H1 (cell line): ENCODE measurements around the gene SHISA8. TPM values are rescaled to one million over a fixed set of nuclear protein-coding genes. Genes with fewer than 3 reads are reported as not detected.

Experiments used
- CTCF ChIA-PET: fragments of 300-600 bp; sonication (Branson Sonifier 250); formaldehyde crosslinking; loops from one replicate; lab custom pipeline; 2021; ENCODE audit not compliant: partially characterized antibody; lab: Charles Lee
- POLR2A ChIA-PET: fragments of 300-600 bp; sonication (Branson Sonifier 250); formaldehyde crosslinking; loops from one replicate; lab custom pipeline; 2021; ENCODE audit warnings: inconsistent platforms; ENCODE audit not compliant: partially characterized antibody; lab: Charles Lee
- DNase-seq, 2 experiments: peaks; one replicate each; pipeline versions ENCODE4 v3.0.0 to v3.0.0-alpha.2; 2010 to 2022; ENCODE audit warnings: low spot score in 2 of 2, low read depth in 1 of 2, mixed read lengths in 1 of 2
- FAIRE-seq: peaks from 2 replicates; lab custom pipeline; 2011; peaks lifted over from hg19 to GRCh38; lab: Jason Lieb, UNC
- H2AFZ ChIP-seq: 2 replicates; pipeline ENCODE4 v1.8.1; 2012; ENCODE audit warnings: low read length, inconsistent platforms
- H2AK5ac ChIP-seq: 2 replicates; pipeline ENCODE4 v1.6.1; 2013; ENCODE audit warnings: low read depth, low read length
- H2BK120ac ChIP-seq: replicated peaks from 2 replicates; pipeline ENCODE3; 2013; ENCODE audit warnings: low read depth, low read length, inconsistent platforms
- H2BK12ac ChIP-seq: 2 replicates; pipeline ENCODE4 v1.6.1; 2013; ENCODE audit warnings: low read depth, low read length
- H2BK15ac ChIP-seq: 2 replicates; pipeline ENCODE4 v1.6.1; 2013; ENCODE audit warnings: low read length
- H2BK20ac ChIP-seq: 2 replicates; pipeline ENCODE4 v1.6.1; 2013; ENCODE audit warnings: low read length
- H2BK5ac ChIP-seq: 2 replicates; pipeline ENCODE4 v1.6.1; 2013; ENCODE audit warnings: low read depth, low read length
- H3K14ac ChIP-seq: 2 replicates; pipeline ENCODE4 v1.6.1; 2013; ENCODE audit warnings: inconsistent platforms; ENCODE audit not compliant: insufficient read length
- H3K18ac ChIP-seq: 2 replicates; pipeline ENCODE4 v1.6.1; 2013; ENCODE audit warnings: low read length; ENCODE audit errors: extremely low read depth
- H3K23ac ChIP-seq: 2 replicates; pipeline ENCODE4 v1.6.1; 2013; ENCODE audit warnings: inconsistent platforms; ENCODE audit not compliant: insufficient read length
- H3K23me2 ChIP-seq: 2 replicates; pipeline ENCODE4 v1.6.1; 2013; ENCODE audit warnings: low read depth, low read length
- H3K27ac ChIP-seq: 2 replicates; pipeline ENCODE4 v1.6.1; 2011; ENCODE audit warnings: low read depth, low read length, inconsistent platforms
- H3K27me3 ChIP-seq, 4 experiments: replicated peaks in 1 of 4; 1 replicate in 1 of 4; 2 replicates in 3 of 4; pipeline versions ENCODE4 v1.6.1 to v1.8.1; 2011 to 2013; ENCODE audit warnings: low read length in 3 of 4, mild to moderate bottlenecking in 3 of 4, inconsistent platforms in 2 of 4, mixed read lengths in 2 of 4, moderate library complexity in 1 of 4; ENCODE audit not compliant: control insufficient read depth in 3 of 4, insufficient read depth in 3 of 4; ENCODE audit errors: extremely low read depth in 1 of 4
- H3K36me3 ChIP-seq, 4 experiments: 2 replicates each; pipeline versions ENCODE4 v1.6.1 to v1.8.1; 2011 to 2013; ENCODE audit warnings: mild to moderate bottlenecking in 4 of 4, low read length in 3 of 4, moderate library complexity in 2 of 4, control low read depth in 1 of 4, inconsistent platforms in 1 of 4; ENCODE audit not compliant: insufficient read depth in 4 of 4, control insufficient read depth in 2 of 4
- H3K4ac ChIP-seq: replicated peaks from 2 replicates; pipeline ENCODE3; 2013; ENCODE audit warnings: low read length, low read depth, mixed read lengths, inconsistent platforms; ENCODE audit not compliant: insufficient read length
- H3K4me1 ChIP-seq, 4 experiments: replicated peaks in 1 of 4; 1 replicate in 1 of 4; 2 replicates in 3 of 4; pipeline versions ENCODE4 v1.6.1 to v1.8.1; 2011 to 2013; ENCODE audit warnings: low read length in 3 of 4, inconsistent platforms in 2 of 4, mixed read lengths in 1 of 4; ENCODE audit not compliant: insufficient read depth in 4 of 4, control insufficient read depth in 3 of 4
- H3K4me2 ChIP-seq, 2 experiments: 2 replicates each; pipeline versions ENCODE4 v1.6.1 to v1.8.1; 2011 to 2013; ENCODE audit warnings: low read depth in 2 of 2, low read length in 2 of 2, control low read depth in 1 of 2, inconsistent platforms in 1 of 2, mild to moderate bottlenecking in 1 of 2; ENCODE audit not compliant: insufficient read depth in 1 of 2
- H3K4me3 ChIP-seq, 4 experiments: fragments of 200-600, 300-600 bp in 1 of 4; sonication (generic), shearing (Covaris generic), sonication (Bioruptor Twin) in 1 of 4; 2 replicates each; pipeline versions ENCODE4 v1.5.1 to v1.8.1; 2011 to 2016; ENCODE audit warnings: low read length in 4 of 4, low read depth in 3 of 4, control low read depth in 2 of 4, inconsistent platforms in 2 of 4, mild to moderate bottlenecking in 2 of 4, mixed read lengths in 1 of 4, moderate library complexity in 1 of 4; ENCODE audit not compliant: insufficient read depth in 2 of 4; ENCODE audit errors: extremely low read depth in 1 of 4
- H3K56ac ChIP-seq: replicated peaks from 2 replicates; pipeline ENCODE3; 2013; ENCODE audit warnings: low read depth, mild to moderate bottlenecking, mixed read lengths, low read length, inconsistent platforms; ENCODE audit not compliant: insufficient read length
- H3K79me1 ChIP-seq: 2 replicates; pipeline ENCODE4 v1.6.1; 2013; ENCODE audit warnings: low read depth, low read length, control low read depth
- H3K79me2 ChIP-seq, 2 experiments: 2 replicates each; pipeline versions ENCODE4 v1.6.1 to v1.8.1; 2012 to 2013; ENCODE audit warnings: low read length in 2 of 2, mild to moderate bottlenecking in 2 of 2, inconsistent platforms in 1 of 2; ENCODE audit not compliant: insufficient read depth in 2 of 2, control insufficient read depth in 1 of 2
- H3K9ac ChIP-seq, 4 experiments: replicated peaks in 1 of 4; 1 replicate in 1 of 4; 2 replicates in 3 of 4; pipeline versions ENCODE4 v1.6.1 to v1.8.1; 2011 to 2013; ENCODE audit warnings: low read depth in 3 of 4, low read length in 3 of 4, control low read depth in 2 of 4, mild to moderate bottlenecking in 2 of 4, moderate library complexity in 2 of 4, inconsistent platforms in 1 of 4; ENCODE audit errors: extremely low read depth in 1 of 4
- H3K9me3 ChIP-seq, 2 experiments: 2 replicates each; pipeline versions ENCODE4 v1.6.1 to v1.8.1; 2012 to 2013; ENCODE audit warnings: mild to moderate bottlenecking in 2 of 2, moderate library complexity in 2 of 2, control low read depth in 1 of 2, inconsistent platforms in 1 of 2, low read depth in 1 of 2, low read length in 1 of 2, mixed read lengths in 1 of 2; ENCODE audit not compliant: insufficient read depth in 2 of 2
- H4K20me1 ChIP-seq, 2 experiments: replicated peaks in 1 of 2; 2 replicates each; pipeline versions ENCODE3 to v1.8.1; 2011 to 2013; ENCODE audit warnings: inconsistent platforms in 2 of 2, low read length in 2 of 2, mild to moderate bottlenecking in 1 of 2; ENCODE audit not compliant: insufficient read depth in 2 of 2, control insufficient read depth in 1 of 2
- H4K5ac ChIP-seq: 2 replicates; pipeline ENCODE4 v1.6.1; 2013; ENCODE audit warnings: low read length, low read depth, mixed read lengths, inconsistent platforms; ENCODE audit not compliant: insufficient read length
- H4K8ac ChIP-seq: 2 replicates; pipeline ENCODE4 v1.8.0; 2013; ENCODE audit warnings: mild to moderate bottlenecking, moderate library complexity, low read length, inconsistent platforms; ENCODE audit not compliant: insufficient read depth; ENCODE audit errors: extremely low read depth
- H4K91ac ChIP-seq: replicated peaks from 2 replicates; pipeline ENCODE3; 2013; ENCODE audit warnings: low read length, mixed read lengths, inconsistent platforms; ENCODE audit not compliant: insufficient read length
- HDAC6 ChIP-seq: IDR thresholded peaks from one replicate; pipeline ENCODE4 v1.7.1; 2012; ENCODE audit warnings: low read depth, mild to moderate bottlenecking, inconsistent platforms, low read length, moderate library complexity
- POLR2AphosphoS5 ChIP-seq: IDR thresholded peaks from 2 replicates; pipeline ENCODE4 v1.6.1; 2011; ENCODE audit warnings: low read depth, low read length
- WGBS, 2 experiments: shearing (Covaris generic) in 1 of 2; methylation state at CpG; one replicate each; pipeline versions ENCODE4 v1.1.6 to v1.1.7; 2013 to 2015; ENCODE audit warnings: low lambda C conversion rate in 2 of 2, mixed read lengths in 2 of 2, inconsistent platforms in 1 of 2, low coverage in 1 of 2, missing lambda C conversion rate in 1 of 2; ENCODE audit not compliant: insufficient replicate concordance in 2 of 2, insufficient coverage in 1 of 2, insufficient read length in 1 of 2; ENCODE audit errors: extremely low coverage in 1 of 2, missing lambda C conversion rate in 1 of 2; 5-methylcytosine and 5-hydroxymethylcytosine counted together
- polyA plus RNA-seq, 7 experiments: library from polyadenylated mRNA; depleted of rRNA in 3 of 7; stranded (reverse) in 5 of 7; unstranded in 2 of 7; fragments of >200 nt in 5 of 7; fragments of 200-250 nt in 2 of 7; gene quantifications; 1 replicate in 5 of 7; 2 replicates in 1 of 7; 4 replicates in 1 of 7; pipeline versions ENCODE4 v1.2.1 to v1.2.3, GENCODE V29; 2011 to 2013; ENCODE audit warnings: missing spikeins in 2 of 7, mixed read lengths in 2 of 7
- total RNA-seq: library from RNA; stranded (reverse); fragmentation: NEBNext Ultra II Directional; extraction: Animal tissue kit (Norgen Biotek cat#: 25700); gene quantifications from 2 replicates; pipeline ENCODE4 v1.2.1, GENCODE V29; 2021

The SHISA8 gene
- total and polyA plus RNA-seq, 2 of the 8 experiments (the other 6 are each of a cell fraction or from before 2014, with no cell fraction given): 0.14 to 0.89 TPM

- no peak overlapping the region for H3K14ac ChIP-seq
- H4K20me1 ChIP-seq: peaks cover 20 to 30% of the 10 kb centered on the region in 2 experiments
- H2BK15ac ChIP-seq: no peak overlapping the region
- H2BK5ac ChIP-seq: no peak overlapping the region; the same call in 1 of the 2 replicates
- FAIRE-seq (no peak), DNase-seq (no peak)
- no peak overlapping the region; the same call in 1 of the 2 replicates for H4K8ac ChIP-seq
- no peak overlapping the region for H3K27ac ChIP-seq
- no peak overlapping the region for H2BK12ac ChIP-seq
- TF ChIP-seq POLR2AphosphoS5: peak; percentile 70
- no peak for TF ChIP-seq HDAC6
- H3K9me3 ChIP-seq: no peaks in the 10 kb centered on the region; a peak in 1 of 4 replicates
- H3K4me1 ChIP-seq: peaks cover 0 to 23% (median 6%) of the 10 kb centered on the region in 4 experiments; a peak in 4 of 7 replicates
- no peak overlapping the region for H3K23ac ChIP-seq
- no peak overlapping the region for H3K9ac ChIP-seq
- CTCF ChIA-PET: interaction anchor here (0.7 to 5.2 kb wide), 8 partner anchors 8 to 211 kb away, joined by 3 to 32 read pairs (median 4); partner anchors contain the start of gene TNFRSF13C
- H3K27me3 ChIP-seq: peaks cover 33 to 45% (median 41%) of the 10 kb centered on the region in 4 experiments
- POLR2A ChIA-PET: interaction anchor here (0.8 to 3.5 kb wide), 6 partner anchors 9 to 33 kb away, joined by 3 to 15 read pairs (median 7); partner anchors contain the start of gene TNFRSF13C
- peaks cover 2% of the 10 kb centered on the region; the same call in 1 of the 2 replicates for H3K23me2 ChIP-seq
- no peak overlapping the region for H2BK20ac ChIP-seq
- no peak overlapping the region; the same call in 1 of the 2 replicates for H3K18ac ChIP-seq
- H4K91ac ChIP-seq: no peak overlapping the region
- H3K79me2 ChIP-seq: no peaks in the 10 kb centered on the region
- H2AFZ ChIP-seq: no peak overlapping the region
- no peak overlapping the region for H3K4me2 ChIP-seq
- WGBS, 2 experiments: 85% methylated on average over 10 of the region's 10 CpGs; no CpG with 5 or more reads in 1 of the 2 experiments
- H3K79me1 ChIP-seq: no peaks in the 10 kb centered on the region
- H3K36me3 ChIP-seq: peaks cover 12 to 36% (median 22%) of the 10 kb centered on the region in 4 experiments
- no peak overlapping the region for H3K4ac ChIP-seq
- H2BK120ac ChIP-seq: no peak overlapping the region
- H3K56ac ChIP-seq: no peak overlapping the region
- H4K5ac ChIP-seq: no peak overlapping the region
- H3K4me3 ChIP-seq: no peak overlapping the region
- no peak overlapping the region for H2AK5ac ChIP-seq
These were observed 7.2 kb downstream of the SHISA8 start for GRCh38 chr22:41907436-41908401.
